WI38 (cell line): ENCODE results near the gene NR3C2.
"Not testable (repeated sequence)": the region's sequence is repeated elsewhere in the genome, so short reads cannot be mapped to it uniquely, and the experiment has no call there.

Source experiments
- H3K4me3 ChIP-seq: 2 replicates; pipeline ENCODE4 v1.5.1; 2011; ENCODE audit warnings: low read depth, mild to moderate bottlenecking, control low read depth, low read length
- TF ChIP-seq, protein P1 (sequence below): IDR thresholded peaks from 2 replicates; pipeline ENCODE4 v1.5.1; 2012; ENCODE audit warnings: low read depth, mild to moderate bottlenecking, control low read depth, low read length

The NR3C2 gene

DNA sequence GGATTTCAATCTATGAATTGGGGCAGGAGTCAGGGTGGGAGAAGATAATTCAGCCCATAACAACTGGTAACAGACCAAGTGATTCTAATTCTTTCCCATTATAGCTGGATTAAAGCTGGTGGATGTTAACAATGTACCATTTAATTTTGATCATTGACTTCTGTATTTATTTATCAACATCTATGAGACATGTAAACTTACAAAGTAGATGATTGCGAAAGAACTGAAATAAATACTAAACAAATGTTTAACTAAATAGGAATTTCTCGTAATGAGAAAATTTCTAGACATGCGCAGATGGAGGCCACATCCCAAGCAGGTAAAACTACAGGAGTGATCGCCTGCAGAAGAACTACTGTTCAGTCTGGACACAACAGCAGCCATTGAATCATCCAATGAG is 107.1 kb downstream of the NR3C2 start:
- no peak overlapping the region for H3K4me3 ChIP-seq
- TF ChIP-seq, protein P1, sequence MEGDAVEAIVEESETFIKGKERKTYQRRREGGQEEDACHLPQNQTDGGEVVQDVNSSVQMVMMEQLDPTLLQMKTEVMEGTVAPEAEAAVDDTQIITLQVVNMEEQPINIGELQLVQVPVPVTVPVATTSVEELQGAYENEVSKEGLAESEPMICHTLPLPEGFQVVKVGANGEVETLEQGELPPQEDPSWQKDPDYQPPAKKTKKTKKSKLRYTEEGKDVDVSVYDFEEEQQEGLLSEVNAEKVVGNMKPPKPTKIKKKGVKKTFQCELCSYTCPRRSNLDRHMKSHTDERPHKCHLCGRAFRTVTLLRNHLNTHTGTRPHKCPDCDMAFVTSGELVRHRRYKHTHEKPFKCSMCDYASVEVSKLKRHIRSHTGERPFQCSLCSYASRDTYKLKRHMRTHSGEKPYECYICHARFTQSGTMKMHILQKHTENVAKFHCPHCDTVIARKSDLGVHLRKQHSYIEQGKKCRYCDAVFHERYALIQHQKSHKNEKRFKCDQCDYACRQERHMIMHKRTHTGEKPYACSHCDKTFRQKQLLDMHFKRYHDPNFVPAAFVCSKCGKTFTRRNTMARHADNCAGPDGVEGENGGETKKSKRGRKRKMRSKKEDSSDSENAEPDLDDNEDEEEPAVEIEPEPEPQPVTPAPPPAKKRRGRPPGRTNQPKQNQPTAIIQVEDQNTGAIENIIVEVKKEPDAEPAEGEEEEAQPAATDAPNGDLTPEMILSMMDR: no peak

GRCh38 chr4:148333265-148333664 is 108.9 kb downstream of the NR3C2 start:
- TF ChIP-seq, protein P1: no peak
- no peak overlapping the region for H3K4me3 ChIP-seq

GRCh38 chr4:148332486-148332885 is 109.7 kb downstream of the NR3C2 start:
- TF ChIP-seq, protein P1: no peak
- no peak overlapping the region for H3K4me3 ChIP-seq

GRCh38 chr4:148330724-148331123 is 111.5 kb downstream of the NR3C2 start:
- TF ChIP-seq, protein P1: no peak
- no peak overlapping the region for H3K4me3 ChIP-seq

- TF ChIP-seq, protein P1: no peak
- H3K4me3 ChIP-seq: no peak overlapping the region
Measured at GRCh38 chr4:148330161-148330560, 112.1 kb downstream of the NR3C2 start.

- TF ChIP-seq, protein P1: no peak
- H3K4me3 ChIP-seq: no peak overlapping the region
Measured at GRCh38 chr4:148329751-148330150, 112.5 kb downstream of the NR3C2 start.

- TF ChIP-seq, protein P1: no peak
- no peak overlapping the region for H3K4me3 ChIP-seq
Measured at GRCh38 chr4:148327683-148328082, 114.5 kb downstream of the NR3C2 start.

DNA sequence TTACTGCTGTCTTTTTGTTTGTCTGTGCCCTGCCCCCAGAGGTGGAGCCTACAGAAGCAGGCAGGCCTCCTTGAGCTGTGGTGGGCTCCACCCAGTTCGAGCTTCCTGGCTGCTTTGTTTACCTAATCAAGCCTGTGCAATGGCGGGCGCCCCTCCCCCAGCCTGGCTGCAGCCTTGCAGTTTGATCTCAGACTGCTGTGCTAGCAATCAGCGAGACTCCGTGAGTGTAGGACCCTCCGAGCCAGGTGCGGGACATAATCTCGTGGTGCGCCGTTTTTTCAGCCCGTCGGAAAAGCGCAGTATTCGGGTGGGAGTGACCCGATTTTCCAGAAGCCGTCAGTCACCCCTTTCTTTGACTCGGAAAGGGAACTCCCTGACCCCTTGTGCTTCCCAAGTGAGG is 118.9 kb downstream of the NR3C2 start:
- not testable (repeated sequence) for H3K4me3 ChIP-seq
